HG02884 (cell line): ENCODE results near the gene CC2D1A.
A peak's percentile ranks its signal among the peaks of the same experiment; 100 is the strongest.

Source experiments
- ATAC-seq: cut with Tn5 transposase; IDR thresholded peaks from one replicate; pipeline ENCODE4 v1.9.1; 2021; ENCODE audit warnings: mild to moderate bottlenecking, moderate library complexity; ENCODE audit not compliant: unreplicated experiment

The CC2D1A gene

DNA sequence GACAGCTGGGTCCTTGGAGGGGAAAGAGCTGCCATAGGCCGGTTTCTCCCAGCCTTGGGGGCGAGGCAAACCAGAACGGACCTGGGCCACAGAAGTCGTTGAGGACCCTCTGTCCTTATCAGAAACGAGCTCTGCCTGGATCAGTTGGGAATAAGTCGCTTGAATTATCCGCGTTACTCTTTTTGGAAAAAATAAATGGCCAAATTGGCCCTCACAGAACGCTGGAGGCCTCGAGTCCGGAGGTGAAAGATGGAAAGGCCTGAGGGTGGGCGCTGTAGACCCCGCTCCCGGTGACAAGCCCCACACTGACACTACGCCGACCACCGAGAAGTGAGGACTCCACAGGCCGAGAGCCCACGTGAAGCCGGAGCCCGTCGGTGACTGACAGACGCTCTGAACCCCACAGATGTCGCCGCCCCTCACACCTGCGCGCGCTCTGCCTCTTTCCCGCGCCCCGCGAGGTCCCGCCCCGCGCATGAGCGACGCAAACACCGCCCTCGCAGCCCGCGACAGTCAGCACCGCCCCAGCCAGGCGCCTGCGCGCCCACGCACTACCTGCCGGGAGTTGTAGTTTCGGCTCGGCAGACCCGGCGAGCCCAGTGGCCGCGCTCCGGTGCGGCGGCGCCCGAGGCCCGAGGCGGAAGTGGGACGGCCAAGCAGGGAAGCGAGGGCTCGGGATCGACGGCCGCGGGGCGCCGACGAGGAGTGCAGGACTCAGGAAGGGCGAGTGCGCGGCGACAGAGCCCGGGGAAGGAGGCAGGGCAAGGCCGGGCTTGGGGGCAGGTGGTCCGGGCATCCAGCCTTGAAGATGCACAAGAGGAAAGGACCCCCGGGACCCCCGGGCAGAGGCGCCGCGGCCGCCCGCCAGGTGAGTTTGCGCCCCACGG, at the start of gene CC2D1A, which contains the start of gene BRME1:
TSS of gene CC2D1A (plus strand) at position 568 of the 887 bp plus-strand sequence. CDS start at position 809, 241 bp downstream.
TSS of gene BRME1 (minus strand) at position 484 of the 887 bp plus-strand sequence. CDS start 1,225 bp downstream, outside the sequence.
- ATAC-seq, result peak; percentile 62

DNA sequence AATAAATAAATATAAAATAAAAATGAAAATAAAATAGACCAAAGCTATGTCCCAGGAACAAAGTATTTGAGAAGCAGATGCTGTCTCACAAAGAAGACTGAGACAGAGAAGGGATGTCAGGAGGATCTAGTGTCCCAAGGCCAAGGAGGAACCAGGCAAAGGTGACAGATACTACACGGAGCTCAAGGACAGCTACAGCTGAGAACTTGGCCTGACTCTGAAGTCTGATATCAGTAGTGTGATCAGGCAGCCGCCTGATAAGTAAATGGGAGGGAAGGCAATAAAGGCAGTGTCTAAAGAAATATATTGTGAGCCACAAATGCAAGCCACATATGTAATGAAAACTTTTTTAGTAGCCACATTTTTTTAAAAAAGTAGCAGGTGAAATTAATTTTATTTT, 49.5 kb upstream of the CC2D1A start:
- no peak for ATAC-seq

DNA sequence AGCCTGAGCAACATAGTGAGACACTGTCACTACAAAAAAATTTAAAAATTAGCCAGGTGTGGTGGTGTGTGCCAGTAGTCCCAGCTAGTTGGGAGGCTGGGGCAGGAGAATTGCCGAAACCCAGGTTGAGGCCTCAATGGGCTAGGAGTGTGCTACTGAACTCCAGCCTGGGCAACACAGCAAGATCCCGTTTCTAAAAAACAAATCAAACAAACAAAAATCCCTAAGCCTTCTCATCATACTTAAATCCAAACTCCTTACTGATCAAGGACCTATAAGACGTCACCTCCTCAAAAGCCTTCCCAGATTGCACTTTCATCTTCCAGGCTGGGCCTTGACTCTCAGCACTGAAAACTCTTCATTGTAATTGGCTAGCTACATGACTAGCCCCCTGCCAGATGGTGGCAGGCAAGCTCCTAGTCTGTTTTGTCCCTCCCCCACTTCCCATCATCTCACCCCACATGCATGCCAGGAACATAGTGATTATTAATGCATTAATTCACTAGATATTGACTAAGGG, 46.6 kb upstream of the CC2D1A start:
- ATAC-seq, result no peak

DNA sequence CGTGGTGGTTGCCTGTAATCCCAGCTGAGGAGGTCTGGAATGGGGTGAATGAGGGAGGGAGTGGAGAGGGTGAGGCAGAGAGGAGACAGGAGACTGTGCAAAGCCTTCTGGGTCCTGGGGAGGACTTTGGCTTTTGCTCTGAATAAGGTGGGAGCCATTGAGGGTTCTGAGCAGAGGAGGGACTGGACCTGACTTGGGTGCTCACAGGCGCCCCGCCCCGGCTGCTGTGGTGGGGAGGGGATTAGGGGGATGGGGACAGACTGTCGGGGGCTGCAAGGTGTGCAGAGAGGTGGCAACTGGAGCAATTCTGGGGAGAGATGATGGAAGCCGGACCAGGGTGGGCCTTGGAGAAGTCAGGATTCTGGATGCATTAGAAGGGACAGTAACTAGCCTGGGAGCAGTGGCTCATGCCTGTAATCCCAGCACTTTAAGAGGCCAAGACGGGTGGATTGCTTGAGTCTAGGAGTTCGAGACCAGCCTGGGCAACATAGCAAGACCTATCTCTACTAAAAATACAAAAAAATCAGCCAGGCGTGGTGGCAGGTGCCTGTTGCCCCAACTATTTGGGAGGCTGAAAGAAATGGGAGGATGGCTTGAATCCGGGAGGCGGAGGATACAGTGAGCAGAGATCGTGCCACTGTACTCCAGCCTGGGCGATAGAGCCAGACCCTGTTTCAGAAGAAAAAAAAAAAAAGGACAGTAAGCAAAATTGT, 45.2 kb upstream of the CC2D1A start:
- ATAC-seq, result no peak

DNA sequence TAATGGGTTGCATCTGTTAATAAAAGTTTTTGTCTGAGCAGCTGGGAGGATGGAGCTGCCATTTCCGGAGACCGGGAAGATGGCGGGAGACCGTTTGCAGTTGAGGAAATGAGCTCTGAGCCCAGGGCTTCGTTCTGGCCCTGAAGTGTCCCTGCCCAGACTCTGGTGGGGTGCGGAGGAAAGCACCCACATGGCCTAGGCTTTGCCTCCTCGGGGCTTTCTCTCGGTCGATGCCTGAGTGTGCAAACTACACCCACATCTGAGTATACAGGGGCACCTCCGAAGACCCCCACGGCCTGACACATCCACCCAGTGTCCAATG, 44.6 kb upstream of the CC2D1A start:
- peak; percentile 24 for ATAC-seq

DNA sequence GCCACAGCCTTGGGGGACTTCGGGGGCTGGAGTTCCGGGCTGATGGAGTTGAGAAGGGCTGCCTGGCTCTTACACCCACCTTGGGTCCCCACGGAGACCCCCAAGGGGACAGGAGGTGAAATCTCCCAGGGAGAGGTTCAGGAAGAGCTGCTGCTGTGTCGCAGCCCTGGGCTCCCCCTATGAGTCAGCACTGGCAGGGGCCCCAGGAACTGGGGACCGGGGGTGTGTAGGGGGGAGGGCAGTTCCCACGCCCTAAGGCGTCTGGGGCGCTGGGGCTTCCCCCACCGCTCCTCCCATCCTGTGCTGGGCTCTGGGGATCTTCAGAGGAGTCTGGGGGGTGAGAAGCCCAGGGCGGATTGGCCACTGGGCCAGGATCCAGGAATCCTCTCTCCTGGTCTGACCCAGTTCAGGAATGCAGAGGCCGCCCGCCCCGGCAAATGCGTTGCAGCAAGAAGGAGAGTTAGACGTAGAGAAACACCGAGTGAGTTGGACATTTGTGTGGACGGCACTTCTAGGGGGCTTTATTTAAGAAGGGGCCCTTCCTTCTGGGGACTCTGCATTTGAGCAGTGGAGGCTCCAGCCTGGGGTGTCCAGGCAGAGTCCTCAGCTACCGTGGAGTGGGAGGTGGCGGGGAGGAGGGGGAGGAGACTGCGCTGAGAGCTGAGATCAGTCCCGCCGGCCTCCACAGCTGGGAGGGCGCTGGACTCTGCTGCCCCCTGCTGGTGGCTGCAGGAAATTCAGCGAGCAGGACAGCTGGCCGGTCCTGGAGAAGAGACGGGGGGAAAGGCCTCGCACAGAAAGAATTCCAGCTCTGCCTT, 44.1 kb upstream of the CC2D1A start:
- ATAC-seq, result peak; percentile 64

DNA sequence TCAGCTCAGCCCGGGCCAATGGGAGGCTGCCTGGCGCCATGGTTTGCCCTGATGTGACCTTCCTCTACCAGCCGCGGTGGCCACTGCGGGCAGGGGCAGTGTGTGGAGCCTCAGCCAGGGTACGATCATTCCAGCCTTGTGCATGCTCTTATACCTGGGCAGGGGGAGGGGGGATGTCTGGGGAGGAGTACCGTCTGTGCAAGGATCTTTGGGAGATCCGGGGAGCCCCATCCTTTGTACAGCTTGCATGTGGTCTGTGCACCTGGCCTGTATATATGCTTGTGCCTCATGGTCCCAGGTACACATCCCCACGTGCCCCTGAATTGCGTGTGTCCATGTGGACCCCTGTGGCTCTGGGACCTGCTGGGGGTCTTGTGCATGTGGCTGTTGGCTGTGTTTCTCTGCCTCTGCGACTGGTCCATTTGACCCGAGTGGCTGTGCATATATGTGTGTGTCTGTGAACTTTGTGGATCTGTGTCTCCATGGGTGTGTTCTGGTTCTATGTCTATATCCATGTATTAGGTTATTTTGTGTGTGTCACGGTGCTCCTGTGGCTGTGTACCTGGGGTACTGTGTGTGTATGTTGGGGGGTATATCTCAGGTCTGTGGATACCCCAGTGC, 41.8 kb upstream of the CC2D1A start:
- ATAC-seq, result no peak

DNA sequence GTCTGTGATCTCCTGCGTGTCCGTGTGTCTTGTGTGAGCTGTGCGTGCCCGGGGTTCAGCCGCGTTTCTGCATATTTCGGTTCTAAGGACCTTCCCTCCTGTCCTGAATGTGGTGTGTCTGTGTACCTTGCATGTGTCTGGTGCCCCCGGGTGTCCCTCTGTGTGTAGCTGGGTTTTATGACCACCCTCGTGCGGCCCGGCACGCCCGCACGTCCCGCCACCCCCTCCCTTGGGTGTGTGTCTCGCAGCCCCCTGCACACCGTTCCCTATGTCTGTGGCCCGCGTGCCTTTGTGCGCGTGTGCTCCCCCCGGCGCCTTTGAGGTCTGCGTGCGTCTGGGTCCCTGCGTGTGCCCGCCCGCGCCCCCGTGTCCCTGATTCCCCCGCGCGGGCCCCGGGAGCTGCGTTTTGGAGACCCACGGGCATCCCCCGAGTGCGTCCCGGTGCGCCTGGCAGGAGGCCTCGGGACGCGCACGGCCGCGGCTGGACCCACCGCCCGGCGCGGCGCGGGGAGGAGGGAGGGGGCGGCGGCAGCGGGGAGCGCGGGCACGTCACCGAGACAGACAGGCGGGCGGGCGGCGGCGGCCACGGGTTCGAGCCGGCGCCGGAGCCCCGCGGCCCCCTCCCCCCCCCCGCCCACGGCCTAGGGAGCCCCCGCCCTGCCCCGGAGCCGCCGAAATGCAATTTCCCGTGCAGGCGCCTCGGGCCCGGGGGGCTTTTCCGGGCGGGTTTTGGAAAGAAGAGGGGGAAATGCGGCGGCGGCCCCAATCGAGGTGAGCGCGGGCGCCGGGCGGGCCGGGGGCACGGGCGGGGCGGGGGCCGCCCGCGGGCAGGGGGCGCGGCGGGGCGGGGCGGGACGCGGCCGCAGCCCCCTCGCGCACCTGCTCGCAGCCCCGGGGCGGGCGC, 41.1 kb upstream of the CC2D1A start:
- ATAC-seq, result no peak

DNA sequence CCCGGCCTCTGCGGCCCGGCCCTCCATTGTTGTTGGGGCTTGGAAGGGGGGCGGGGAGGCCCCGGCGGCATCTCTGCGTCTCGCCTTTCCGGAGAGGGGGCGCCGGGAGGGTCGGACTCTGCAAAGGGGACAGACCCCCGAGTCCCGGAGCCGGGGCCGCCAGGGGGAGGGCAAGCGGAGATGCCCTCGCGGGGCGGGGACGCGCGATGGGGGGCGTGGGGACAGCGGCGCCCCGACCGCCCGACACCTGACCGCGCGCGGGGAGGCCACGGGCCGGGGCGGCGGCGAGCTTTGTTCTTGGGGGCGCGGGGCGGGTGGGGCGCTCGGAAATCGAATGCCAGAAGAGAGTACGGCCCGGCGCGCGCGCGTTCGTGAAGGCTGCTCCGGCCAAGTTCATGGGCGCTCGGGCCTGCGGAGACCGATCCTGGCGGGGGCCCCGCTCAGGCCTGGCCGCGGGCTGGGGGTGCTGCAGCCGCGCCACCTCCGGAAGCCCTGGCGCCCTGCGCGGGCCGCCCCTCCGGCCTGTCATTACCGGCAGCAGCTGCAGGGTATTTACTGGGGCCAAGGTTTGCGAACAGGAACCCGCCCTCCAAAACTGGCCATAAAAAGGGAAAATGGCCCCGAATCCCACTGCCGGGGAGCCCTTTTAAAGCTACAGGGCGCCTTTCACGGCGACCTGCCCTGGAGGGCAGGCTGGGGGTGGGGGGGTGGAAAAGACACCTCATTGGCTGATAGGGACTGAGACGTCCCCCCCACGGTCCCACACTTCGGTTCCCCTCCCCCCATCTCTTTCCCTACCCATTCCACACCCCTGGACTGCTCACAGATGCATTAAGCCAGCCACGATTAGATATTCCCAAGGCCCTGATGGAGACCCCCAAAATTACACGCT, 40.2 kb upstream of the CC2D1A start:
- ATAC-seq, result no peak

DNA sequence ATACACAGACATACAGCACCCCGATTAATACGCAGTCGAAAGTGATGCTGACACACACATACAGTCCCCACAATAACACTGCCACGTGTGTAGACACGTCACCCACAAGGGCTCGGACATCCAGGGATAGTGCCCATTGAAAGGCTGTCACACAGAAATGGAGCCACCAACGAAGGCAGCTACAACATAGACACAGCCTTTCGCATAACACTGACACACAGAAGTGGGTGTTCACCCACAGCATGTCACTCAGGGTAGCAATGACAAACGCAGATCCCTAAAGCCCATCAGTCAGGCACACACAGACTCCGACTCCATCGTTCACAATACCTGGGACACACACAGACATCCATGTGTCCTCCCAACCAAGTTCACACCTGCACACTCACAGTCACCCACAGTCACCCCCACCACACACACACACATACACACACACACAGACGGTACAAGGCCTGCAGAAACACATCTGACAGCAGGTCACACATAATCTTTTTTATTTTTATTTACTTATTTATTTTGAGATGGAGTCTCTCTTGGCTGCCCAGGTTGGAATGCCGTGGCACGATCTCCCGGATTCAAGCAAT, 39.4 kb upstream of the CC2D1A start:
- ATAC-seq, result no peak

DNA sequence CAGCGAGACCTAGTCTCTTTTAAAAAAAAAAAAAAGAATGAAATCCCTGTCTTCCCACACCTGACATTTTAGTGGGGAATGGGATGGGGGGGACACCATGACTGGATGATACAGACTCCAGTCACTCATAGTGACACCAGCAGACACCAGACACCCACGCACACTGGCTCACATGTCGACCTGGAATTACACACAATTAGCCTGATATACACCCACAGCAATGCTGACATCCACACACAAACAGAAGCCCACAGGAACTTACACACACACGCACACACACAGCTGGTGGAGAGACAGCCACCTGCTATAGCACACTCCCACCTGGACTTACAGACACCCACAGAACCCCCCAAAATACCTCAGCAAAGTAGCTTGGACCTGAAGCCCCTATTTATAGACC, 37.3 kb upstream of the CC2D1A start:
- ATAC-seq, result no peak

DNA sequence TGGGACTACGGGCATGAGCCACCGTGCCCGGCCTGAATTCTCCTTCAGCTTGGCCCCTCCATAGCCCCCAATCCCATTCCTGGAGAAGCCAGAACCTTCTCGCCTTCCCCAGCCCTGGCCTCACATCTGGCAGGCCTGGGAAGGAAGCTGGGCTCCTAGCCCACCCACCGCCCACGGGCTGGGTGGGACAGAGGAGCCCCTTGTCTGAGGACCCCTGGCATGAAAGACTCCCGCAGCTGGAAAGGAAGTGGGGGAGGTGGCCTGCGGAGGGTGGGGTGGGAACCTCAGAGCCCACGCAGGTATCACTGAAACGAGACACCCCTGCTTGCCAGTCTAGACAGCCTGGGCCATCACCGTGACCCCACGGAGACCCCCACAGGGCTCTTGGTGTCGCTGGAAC, 36.7 kb upstream of the CC2D1A start:
- ATAC-seq, result no peak

DNA sequence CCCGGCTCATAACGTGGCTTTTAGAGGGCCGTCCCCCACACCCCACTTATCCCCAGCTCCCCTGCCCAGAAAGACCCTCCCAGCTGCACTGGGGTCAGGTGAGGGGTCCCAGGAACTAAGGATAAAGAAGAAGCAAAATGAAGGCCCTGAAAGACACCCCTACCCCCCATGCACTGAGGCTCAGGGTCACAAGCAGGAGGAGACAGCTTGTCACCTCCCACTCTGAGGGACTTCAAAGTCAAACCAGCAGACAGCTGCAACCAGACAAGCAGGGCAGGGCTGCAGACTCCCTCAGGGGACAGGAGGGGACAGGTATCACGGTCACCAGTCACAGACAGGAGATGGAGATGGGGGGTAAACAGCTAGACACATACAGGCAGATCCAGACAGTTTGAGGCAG, 35.1 kb upstream of the CC2D1A start:
- ATAC-seq, result no peak

DNA sequence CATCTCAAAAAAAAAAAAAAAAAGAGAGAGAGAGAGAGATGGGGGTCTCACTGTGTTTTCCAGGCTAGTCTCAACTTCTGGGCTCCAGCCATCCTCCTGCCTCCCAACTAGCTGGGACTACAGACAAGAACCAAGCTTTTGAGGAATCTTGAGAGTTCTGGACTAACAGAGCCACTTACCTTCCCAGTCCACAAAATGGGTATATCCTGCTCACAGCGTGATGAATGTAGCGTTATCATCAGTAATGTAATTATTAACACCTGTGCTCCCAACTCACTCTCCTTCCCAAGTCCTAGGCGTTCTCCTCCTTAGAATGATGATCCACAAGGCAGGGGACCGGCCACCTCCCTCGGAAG, 33.7 kb upstream of the CC2D1A start:
- ATAC-seq, result no peak

DNA sequence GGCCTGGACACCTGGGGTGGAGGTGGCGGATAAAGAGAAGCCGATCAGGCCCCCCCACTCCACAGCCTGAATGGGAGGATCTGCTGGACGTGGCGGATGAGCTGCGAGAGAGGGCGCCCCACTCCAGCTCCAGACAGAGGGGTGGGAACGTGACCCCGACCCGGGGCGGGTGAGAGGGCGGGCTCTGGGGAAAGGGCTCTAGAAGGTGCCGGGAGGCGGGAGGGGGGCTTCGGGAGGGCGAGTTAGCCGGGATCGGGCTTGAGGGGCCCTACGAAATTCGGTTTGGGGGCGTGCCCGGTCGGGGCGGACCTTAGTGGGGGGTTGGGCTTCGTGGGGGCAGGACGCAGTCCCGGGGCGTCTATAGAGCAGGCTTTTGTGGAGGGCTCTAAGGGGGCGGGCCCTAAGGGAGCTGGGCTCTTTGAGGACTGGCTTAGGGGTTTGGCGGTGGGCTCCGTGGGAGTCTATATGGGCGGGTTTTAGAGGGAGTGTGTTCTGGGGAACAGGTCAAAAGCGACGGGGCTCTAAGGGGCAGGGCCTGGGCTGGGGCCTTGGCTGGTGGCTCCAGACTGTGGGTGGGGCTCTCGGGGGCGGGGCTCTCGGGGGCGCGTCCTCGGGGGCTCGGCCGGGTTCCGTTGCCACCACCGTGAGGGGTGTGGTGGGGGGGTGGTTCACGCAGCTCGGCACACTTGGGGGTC, 33.2 kb upstream of the CC2D1A start:
- no peak for ATAC-seq

DNA sequence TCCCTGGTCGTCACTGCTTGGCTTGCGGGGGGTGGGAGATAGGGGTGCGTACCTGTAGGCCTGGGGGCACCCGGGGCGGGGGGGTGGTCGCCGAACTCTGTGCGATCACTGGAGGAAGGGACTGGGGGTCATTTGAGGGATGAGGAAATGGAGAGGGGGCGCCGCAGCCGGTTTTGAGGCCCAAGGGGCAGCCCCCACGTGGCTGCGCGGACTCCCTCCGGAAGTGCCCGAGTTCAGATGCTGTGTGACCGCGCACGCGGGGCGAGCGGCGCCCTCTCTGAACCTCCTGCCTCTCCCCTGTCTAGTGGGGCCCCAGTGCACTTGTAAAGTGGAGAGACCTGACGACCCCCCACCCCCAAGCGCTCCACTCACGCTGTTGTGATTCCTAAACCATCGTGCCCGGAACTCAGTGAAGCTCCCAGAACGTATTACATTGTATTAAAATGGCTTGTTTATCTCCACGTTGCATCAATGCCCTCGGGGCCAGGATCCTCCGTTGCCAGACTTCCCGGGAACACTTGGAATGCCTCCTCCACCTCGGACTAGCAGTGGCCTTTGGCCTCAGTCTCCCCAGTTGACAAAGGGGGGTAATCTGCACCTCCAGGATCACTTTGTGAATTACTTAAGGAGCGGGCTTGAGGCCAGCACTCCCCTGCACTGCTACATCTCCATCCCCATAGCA, 32.0 kb upstream of the CC2D1A start:
- no peak for ATAC-seq

DNA sequence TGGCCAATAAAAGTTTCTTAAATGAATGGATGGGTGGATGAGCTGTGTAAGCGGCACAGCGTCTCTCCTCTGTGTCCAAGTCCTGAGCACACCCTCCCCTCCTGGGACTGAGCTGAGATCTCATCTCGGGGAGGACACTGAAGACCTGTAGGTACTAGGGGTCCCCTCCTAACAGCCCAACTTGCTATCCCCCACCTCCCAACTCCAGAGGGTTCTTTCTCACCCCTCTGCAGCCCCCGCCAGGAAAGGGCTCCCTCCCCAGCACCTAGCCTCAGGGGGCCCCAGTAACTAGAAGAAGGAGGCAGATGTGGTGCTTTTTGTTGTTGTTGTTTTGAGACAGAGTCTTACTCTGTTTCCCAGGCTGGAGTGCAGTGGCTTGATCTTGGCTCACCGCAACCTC, 30.2 kb upstream of the CC2D1A start:
- ATAC-seq, result no peak
